Measurements from ENCODE around the gene MAGEA6.
"Not testable (repeated sequence)": the region's sequence is repeated elsewhere in the genome, so short reads cannot be mapped to it uniquely, and the experiment has no call there.

DNA sequence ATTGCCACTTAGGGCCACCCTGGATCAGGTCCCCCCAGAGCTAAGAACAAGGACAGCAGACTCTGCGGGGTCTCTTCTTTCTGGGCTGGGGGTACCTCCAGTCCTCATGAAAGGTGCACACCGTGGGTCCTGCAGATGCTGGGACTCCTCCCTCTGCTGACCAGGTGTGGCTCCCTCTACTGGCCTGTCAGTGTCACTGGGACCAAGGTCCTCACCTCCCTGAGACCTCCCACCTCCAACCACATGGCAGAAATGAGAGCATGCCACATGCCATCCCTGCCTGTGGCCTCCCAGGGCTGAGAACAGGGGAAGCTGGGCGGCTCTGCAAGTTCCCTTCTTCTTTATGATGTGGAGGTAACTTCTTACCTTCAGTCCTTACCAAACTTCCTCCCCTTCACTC is 17.6 kb upstream of the MAGEA6 start:
- TF ChIP-seq, protein P1, sequence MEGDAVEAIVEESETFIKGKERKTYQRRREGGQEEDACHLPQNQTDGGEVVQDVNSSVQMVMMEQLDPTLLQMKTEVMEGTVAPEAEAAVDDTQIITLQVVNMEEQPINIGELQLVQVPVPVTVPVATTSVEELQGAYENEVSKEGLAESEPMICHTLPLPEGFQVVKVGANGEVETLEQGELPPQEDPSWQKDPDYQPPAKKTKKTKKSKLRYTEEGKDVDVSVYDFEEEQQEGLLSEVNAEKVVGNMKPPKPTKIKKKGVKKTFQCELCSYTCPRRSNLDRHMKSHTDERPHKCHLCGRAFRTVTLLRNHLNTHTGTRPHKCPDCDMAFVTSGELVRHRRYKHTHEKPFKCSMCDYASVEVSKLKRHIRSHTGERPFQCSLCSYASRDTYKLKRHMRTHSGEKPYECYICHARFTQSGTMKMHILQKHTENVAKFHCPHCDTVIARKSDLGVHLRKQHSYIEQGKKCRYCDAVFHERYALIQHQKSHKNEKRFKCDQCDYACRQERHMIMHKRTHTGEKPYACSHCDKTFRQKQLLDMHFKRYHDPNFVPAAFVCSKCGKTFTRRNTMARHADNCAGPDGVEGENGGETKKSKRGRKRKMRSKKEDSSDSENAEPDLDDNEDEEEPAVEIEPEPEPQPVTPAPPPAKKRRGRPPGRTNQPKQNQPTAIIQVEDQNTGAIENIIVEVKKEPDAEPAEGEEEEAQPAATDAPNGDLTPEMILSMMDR (IDR thresholded peaks at IDR 0.05), result not testable (repeated sequence)
- TF ChIP-seq POLR2A (IDR thresholded peaks at IDR 0.05), result not testable (repeated sequence)
